Stimulated activated effector memory CD8-positive, alpha-beta T cell treated with anti-CD3 and anti-CD28 coated beads, Interleukin-12 subunit alpha, Interleukin-12 subunit beta, amount 100 ng/mL, for 72 hours (primary cell): ENCODE measurements around the gene ZER1.
A peak's percentile ranks its signal among the peaks of the same experiment; 100 is the strongest.

ENCODE experiments used
- ATAC-seq: fragments of 150-1000 bp; cut with Tn5 transposase; 2 replicates; pipeline ENCODE4 v1.10.0; 2021
- DNase-seq, 2 donors: peaks; one replicate each; pipeline ENCODE4 v3.0.0; 2021 to 2022; ENCODE audit warnings: low spot score in 2 of 2
- H3K27ac Mint-ChIP-seq: one replicate; pipeline ENCODE4 v1.8.0; 2022; ENCODE audit warnings: mild to moderate bottlenecking, mixed read lengths
- H3K36me3 Mint-ChIP-seq: one replicate; pipeline ENCODE4 v1.8.0; 2022; ENCODE audit warnings: mild to moderate bottlenecking, mixed read lengths
- H3K4me1 Mint-ChIP-seq: one replicate; pipeline ENCODE4 v1.8.0; 2022; ENCODE audit warnings: mixed read lengths
- H3K4me3 Mint-ChIP-seq: one replicate; pipeline ENCODE4 v1.8.0; 2022; ENCODE audit warnings: mild to moderate bottlenecking, mixed read lengths
- H3K9me3 Mint-ChIP-seq: one replicate; pipeline ENCODE4 v1.8.0; 2022; ENCODE audit warnings: mixed read lengths

ZER1 gene

GRCh38 chr9:128771745-128772519 is at the start of gene ZER1:
Gene ZER1, minus strand, starts transcription at chr9:128771927. Its CDS starts 16,362 bp downstream, at chr9:128755565.
- Mint-ChIP-seq H3K4me3 (peak within 1 kb of the TSS; percentile 93), H3K9me3 (peaks cover 4% of the 10 kb centered on the region), H3K36me3 (peaks cover 10% of the 10 kb centered on the region), H3K27ac (peak within 1 kb of the TSS; percentile 96), H3K4me1 (peaks cover 27% of the 10 kb centered on the region)
- peak; percentile 95 to 97 for DNase-seq
- peak; percentile 98 for ATAC-seq

- DNase-seq (no peak), ATAC-seq (no peak)
- Mint-ChIP-seq H3K4me1 (peaks cover 30% of the 10 kb centered on the region), H3K36me3 (peaks cover 61% of the 10 kb centered on the region), H3K9me3 (no peaks in the 10 kb centered on the region), H3K27ac (peak overlapping the region; percentile 88), H3K4me3 (peak overlapping the region; percentile 75)
Measured at GRCh38 chr9:128820665-128821583, 49.2 kb upstream of the ZER1 start.

- Mint-ChIP-seq H3K27ac (peak overlapping the region; percentile 88), H3K4me1 (peaks cover 30% of the 10 kb centered on the region), H3K36me3 (peaks cover 52% of the 10 kb centered on the region), H3K4me3 (peak overlapping the region; percentile 75), H3K9me3 (no peaks in the 10 kb centered on the region)
- ATAC-seq (no peak), DNase-seq (no peak)
Measured at GRCh38 chr9:128819716-128820664, 48.3 kb upstream of the ZER1 start.

- H3K4me1 Mint-ChIP-seq, result peaks cover 30% of the 10 kb centered on the region
- H3K36me3 Mint-ChIP-seq, result peaks cover 42% of the 10 kb centered on the region
- no peak overlapping the region for H3K27ac Mint-ChIP-seq
- H3K4me3 Mint-ChIP-seq, result peak overlapping the region; percentile 75
- DNase-seq, result peak; percentile 18 to 69
- peak; percentile 63 for ATAC-seq
- no peaks in the 10 kb centered on the region for H3K9me3 Mint-ChIP-seq
Measured at GRCh38 chr9:128818839-128819715, 47.4 kb upstream of the ZER1 start.

GRCh38 chr9:128818099-128818838 is 46.5 kb upstream of the ZER1 start, which contains the start of gene ENDOG:
Gene ENDOG, plus strand, starts transcription at chr9:128818500. Its CDS starts 185 bp downstream, at chr9:128818685.
- no peaks in the 10 kb centered on the region for H3K9me3 Mint-ChIP-seq
- H3K4me3 Mint-ChIP-seq, result peak within 1 kb of the TSS; percentile 75
- H3K36me3 Mint-ChIP-seq, result peaks cover 37% of the 10 kb centered on the region
- ATAC-seq (peak; percentile 94), DNase-seq (peak; percentile 99 to 100)
- H3K27ac Mint-ChIP-seq, result peak within 1 kb of the TSS; percentile 81
- peaks cover 30% of the 10 kb centered on the region for H3K4me1 Mint-ChIP-seq

- no peak for ATAC-seq
- Mint-ChIP-seq H3K9me3 (no peaks in the 10 kb centered on the region), H3K36me3 (peaks cover 9% of the 10 kb centered on the region), H3K27ac (no peak overlapping the region), H3K4me3 (no peak overlapping the region), H3K4me1 (no peaks in the 10 kb centered on the region)
- DNase-seq, result no peak
Measured at GRCh38 chr9:128810873-128811272, 39.1 kb upstream of the ZER1 start.

GRCh38 chr9:128809831-128810230 is 38.1 kb upstream of the ZER1 start:
- no peak overlapping the region for H3K27ac Mint-ChIP-seq
- no peaks in the 10 kb centered on the region for H3K4me1 Mint-ChIP-seq
- H3K36me3 Mint-ChIP-seq, result peaks cover 14% of the 10 kb centered on the region
- DNase-seq, result no peak
- peak; percentile 24 for ATAC-seq
- no peak overlapping the region for H3K4me3 Mint-ChIP-seq
- H3K9me3 Mint-ChIP-seq, result no peaks in the 10 kb centered on the region

GRCh38 chr9:128809036-128809599 is 37.4 kb upstream of the ZER1 start:
- Mint-ChIP-seq H3K9me3 (no peaks in the 10 kb centered on the region), H3K4me3 (no peak overlapping the region), H3K36me3 (peaks cover 21% of the 10 kb centered on the region), H3K4me1 (no peaks in the 10 kb centered on the region), H3K27ac (no peak overlapping the region)
- DNase-seq (no peak), ATAC-seq (peak; percentile 26)

- no peaks in the 10 kb centered on the region for H3K9me3 Mint-ChIP-seq
- peak; percentile 21 for ATAC-seq
- H3K4me3 Mint-ChIP-seq, result no peak overlapping the region
- H3K4me1 Mint-ChIP-seq, result no peaks in the 10 kb centered on the region
- peaks cover 26% of the 10 kb centered on the region for H3K36me3 Mint-ChIP-seq
- peak overlapping the region; percentile 78 for H3K27ac Mint-ChIP-seq
- DNase-seq, result no peak
Measured at GRCh38 chr9:128808543-128808942, 36.8 kb upstream of the ZER1 start.

GRCh38 chr9:128807827-128808226 is 36.1 kb upstream of the ZER1 start:
- H3K36me3 Mint-ChIP-seq, result peaks cover 34% of the 10 kb centered on the region
- H3K27ac Mint-ChIP-seq, result no peak overlapping the region

GRCh38 chr9:128805661-128806060 is 33.9 kb upstream of the ZER1 start:
- no peak overlapping the region for H3K4me3 Mint-ChIP-seq
- no peak overlapping the region for H3K27ac Mint-ChIP-seq
- H3K4me1 Mint-ChIP-seq, result no peaks in the 10 kb centered on the region
- ATAC-seq (no peak), DNase-seq (no peak)
- peaks cover 55% of the 10 kb centered on the region for H3K36me3 Mint-ChIP-seq
- no peaks in the 10 kb centered on the region for H3K9me3 Mint-ChIP-seq

More at GRCh38 chr9:128807827-128808226, 36.1 kb upstream of the ZER1 start:
- ATAC-seq (no peak), DNase-seq (no peak)
- H3K4me1 Mint-ChIP-seq, result no peaks in the 10 kb centered on the region
- H3K4me3 Mint-ChIP-seq, result no peak overlapping the region
- no peaks in the 10 kb centered on the region for H3K9me3 Mint-ChIP-seq

GRCh38 chr9:128802482-128802881 is 30.8 kb upstream of the ZER1 start:
- ATAC-seq, result no peak

GRCh38 chr9:128800061-128800460 is 28.3 kb upstream of the ZER1 start:
- DNase-seq (no peak), ATAC-seq (no peak)
- H3K9me3 Mint-ChIP-seq, result no peaks in the 10 kb centered on the region
- H3K36me3 Mint-ChIP-seq, result peaks cover 100% of the 10 kb centered on the region
- no peaks in the 10 kb centered on the region for H3K4me1 Mint-ChIP-seq
- H3K4me3 Mint-ChIP-seq, result no peak overlapping the region
- no peak overlapping the region for H3K27ac Mint-ChIP-seq

More at GRCh38 chr9:128802482-128802881, 30.8 kb upstream of the ZER1 start:
- Mint-ChIP-seq H3K4me1 (no peaks in the 10 kb centered on the region), H3K27ac (no peak overlapping the region), H3K9me3 (no peaks in the 10 kb centered on the region), H3K36me3 (peaks cover 83% of the 10 kb centered on the region), H3K4me3 (no peak overlapping the region)
- DNase-seq, result no peak
